GM23338 (cell line): Measurements from ENCODE around the gene RBP5.

Experiments used
- CREB1 ChIP-seq: fragments of 250-450 bp; sonication (Bioruptor Pico); IDR thresholded peaks from 2 replicates; pipeline ENCODE4 v1.5.0; 2020; ENCODE audit warnings: low read depth, mild to moderate bottlenecking, moderate library complexity
- CTCF ChIP-seq, 2 experiments: fragments of 200-600 bp in 1 of 2; sonication (generic) in 1 of 2; conservative IDR thresholded peaks; 2 replicates each; pipeline versions ENCODE4 v1.5.1 to v1.6.1; 2016 to 2017; ENCODE audit warnings: antibody characterized with exemption in 2 of 2, low read depth in 2 of 2, mild to moderate bottlenecking in 2 of 2, moderate library complexity in 1 of 2
- EZH2 ChIP-seq: fragments of 200-600 bp; sonication (generic); IDR thresholded peaks from one replicate; pipeline ENCODE4 v1.8.0; 2017; ENCODE audit warnings: antibody characterized with exemption, mild to moderate bottlenecking, low read depth; ENCODE audit not compliant: unreplicated experiment
- EZH2phosphoT487 ChIP-seq: fragments of 200-600 bp; sonication (generic); IDR thresholded peaks from one replicate; pipeline ENCODE4 v1.8.1; 2018; ENCODE audit warnings: antibody characterized with exemption; ENCODE audit not compliant: unreplicated experiment
- NANOG ChIP-seq: IDR thresholded peaks from 2 replicates; pipeline ENCODE4 v1.6.1; 2016; ENCODE audit warnings: antibody characterized with exemption, borderline replicate concordance
- POLR2AphosphoS5 ChIP-seq: IDR thresholded peaks from 2 replicates; pipeline ENCODE4 v1.6.1; 2016; ENCODE audit warnings: antibody characterized with exemption, low read depth
- ZNF114 ChIP-seq: fragments of 250-450 bp; sonication (Bioruptor Pico); IDR thresholded peaks from 2 replicates; pipeline ENCODE4 v1.5.0; 2020; ENCODE audit warnings: mild to moderate bottlenecking, moderate library complexity
- ZNF331 ChIP-seq: fragments of 250-450 bp; sonication (Bioruptor Pico); IDR thresholded peaks from 2 replicates; pipeline ENCODE4 v1.5.0; 2020; ENCODE audit warnings: low read depth, mild to moderate bottlenecking, moderate library complexity
- TF ChIP-seq, protein P1 (sequence below): IDR thresholded peaks from one replicate; pipeline ENCODE4 v1.6.1; 2018; ENCODE audit warnings: antibody characterized with exemption; ENCODE audit not compliant: unreplicated experiment

DNA sequence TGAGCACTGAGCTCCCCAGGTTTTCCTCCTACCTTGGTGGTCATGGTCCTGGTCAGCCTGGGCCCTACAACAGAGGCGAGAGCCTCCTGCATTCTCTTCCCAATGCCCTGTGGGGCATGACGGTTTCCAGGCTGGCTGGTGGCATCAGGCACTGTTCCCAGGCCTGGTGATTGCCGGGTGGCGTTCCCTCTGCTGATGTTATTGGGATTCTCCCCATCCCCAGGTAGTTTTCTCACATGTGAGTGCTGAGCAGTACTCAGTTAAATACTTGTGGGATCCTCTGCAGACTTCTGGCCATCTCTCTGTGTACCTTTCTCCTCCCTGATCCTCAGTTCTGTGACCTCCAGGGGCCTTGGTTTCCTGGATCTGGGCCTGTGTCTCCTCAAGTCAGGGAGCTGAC, 52.2 kb downstream of the RBP5 start:
- TF ChIP-seq CTCF (conservative IDR thresholded peaks at IDR 0.05; ENCODE audit: low read depth in 2 of 2) (no peak), EZH2 (no peak), POLR2AphosphoS5 (no peak), CREB1 (CRISPR knock-in tag) (no peak), NANOG (no peak), ZNF114 (CRISPR knock-in tag) (no peak), EZH2phosphoT487 (no peak), ZNF331 (no peak)
- TF ChIP-seq, protein P1, sequence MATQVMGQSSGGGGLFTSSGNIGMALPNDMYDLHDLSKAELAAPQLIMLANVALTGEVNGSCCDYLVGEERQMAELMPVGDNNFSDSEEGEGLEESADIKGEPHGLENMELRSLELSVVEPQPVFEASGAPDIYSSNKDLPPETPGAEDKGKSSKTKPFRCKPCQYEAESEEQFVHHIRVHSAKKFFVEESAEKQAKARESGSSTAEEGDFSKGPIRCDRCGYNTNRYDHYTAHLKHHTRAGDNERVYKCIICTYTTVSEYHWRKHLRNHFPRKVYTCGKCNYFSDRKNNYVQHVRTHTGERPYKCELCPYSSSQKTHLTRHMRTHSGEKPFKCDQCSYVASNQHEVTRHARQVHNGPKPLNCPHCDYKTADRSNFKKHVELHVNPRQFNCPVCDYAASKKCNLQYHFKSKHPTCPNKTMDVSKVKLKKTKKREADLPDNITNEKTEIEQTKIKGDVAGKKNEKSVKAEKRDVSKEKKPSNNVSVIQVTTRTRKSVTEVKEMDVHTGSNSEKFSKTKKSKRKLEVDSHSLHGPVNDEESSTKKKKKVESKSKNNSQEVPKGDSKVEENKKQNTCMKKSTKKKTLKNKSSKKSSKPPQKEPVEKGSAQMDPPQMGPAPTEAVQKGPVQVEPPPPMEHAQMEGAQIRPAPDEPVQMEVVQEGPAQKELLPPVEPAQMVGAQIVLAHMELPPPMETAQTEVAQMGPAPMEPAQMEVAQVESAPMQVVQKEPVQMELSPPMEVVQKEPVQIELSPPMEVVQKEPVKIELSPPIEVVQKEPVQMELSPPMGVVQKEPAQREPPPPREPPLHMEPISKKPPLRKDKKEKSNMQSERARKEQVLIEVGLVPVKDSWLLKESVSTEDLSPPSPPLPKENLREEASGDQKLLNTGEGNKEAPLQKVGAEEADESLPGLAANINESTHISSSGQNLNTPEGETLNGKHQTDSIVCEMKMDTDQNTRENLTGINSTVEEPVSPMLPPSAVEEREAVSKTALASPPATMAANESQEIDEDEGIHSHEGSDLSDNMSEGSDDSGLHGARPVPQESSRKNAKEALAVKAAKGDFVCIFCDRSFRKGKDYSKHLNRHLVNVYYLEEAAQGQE, result no peak
